ENCODE results near the gene CDC42EP5.

The CDC42EP5 gene

GRCh38 chr19:54424201-54424600, 48.9 kb downstream of the CDC42EP5 start:
- no peak for DNase-seq

- no peak for DNase-seq
These were observed 51.0 kb downstream of the CDC42EP5 start for GRCh38 chr19:54422136-54422535.

GRCh38 chr19:54421521-54421920, 51.6 kb downstream of the CDC42EP5 start:
- DNase-seq, result no peak

DNA sequence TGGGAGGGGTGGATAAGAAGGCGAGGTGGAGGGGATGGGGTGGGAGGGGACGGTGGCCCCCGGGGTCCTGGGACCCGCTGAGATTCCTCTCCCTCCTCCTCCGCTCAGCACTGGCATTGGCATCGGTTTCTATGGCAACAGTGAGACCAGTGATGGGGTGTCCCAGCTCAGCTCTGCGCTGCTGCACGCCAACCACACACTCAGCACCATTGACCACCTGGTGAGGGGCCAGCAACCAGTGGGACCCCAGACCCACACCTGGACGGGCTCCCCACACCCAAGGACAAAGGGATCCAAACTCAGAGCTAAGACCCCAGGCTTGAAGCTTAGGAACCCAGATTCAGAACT, 52.0 kb downstream of the CDC42EP5 start:
- no peak for DNase-seq

- no peak for DNase-seq
These were observed 52.5 kb downstream of the CDC42EP5 start for GRCh38 chr19:54420383-54421168.

GRCh38 chr19:54420068-54420382, 53.1 kb downstream of the CDC42EP5 start:
- DNase-seq, result no peak

- DNase-seq, result no peak
These were observed 53.9 kb downstream of the CDC42EP5 start for GRCh38 chr19:54418930-54419800.

DNA sequence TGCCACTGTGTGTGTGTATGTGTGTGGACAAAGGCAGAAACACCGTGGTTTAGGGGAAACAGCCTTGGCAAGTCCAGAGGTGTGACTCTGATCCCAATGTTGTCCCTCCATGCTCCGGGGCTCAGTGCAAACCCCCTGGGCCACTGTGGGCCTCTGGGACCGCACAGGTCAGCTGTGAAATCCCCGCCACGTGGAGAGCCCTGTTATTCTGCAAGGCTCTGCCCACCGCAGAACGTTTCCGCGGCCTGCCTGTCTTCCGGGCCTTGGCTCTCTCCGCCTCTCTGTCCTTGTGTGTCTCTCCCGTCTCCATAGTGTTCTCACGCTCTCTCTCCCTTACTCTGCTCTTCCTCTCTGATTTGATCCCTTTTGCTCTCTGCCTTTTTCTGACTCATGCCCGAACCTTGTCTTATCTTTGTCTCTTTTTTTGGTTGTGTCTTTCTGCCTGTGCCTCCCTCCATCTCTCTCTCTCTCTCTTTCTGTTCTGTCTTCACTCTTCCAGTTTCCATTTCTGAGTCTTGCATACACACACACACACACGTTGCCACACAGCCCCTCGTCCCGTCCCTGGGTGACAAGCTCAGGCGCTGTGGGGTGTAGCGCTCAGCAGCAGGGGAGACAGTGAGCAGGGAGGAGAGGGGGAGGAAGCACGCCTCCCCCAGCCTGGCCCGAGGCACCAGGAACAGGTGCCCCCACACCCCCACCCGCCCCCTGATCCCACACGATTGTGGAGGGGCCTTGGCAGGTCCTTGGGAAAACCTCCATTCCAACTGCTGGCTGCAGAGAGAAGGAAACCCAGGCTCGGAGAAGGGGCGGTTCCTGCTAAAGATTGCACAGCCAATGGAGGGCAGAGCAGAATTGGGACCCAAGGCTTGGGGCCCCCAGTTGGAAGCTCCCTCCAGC, 54.8 kb downstream of the CDC42EP5 start:
- no peak for DNase-seq

- no peak for DNase-seq
These were observed 56.2 kb downstream of the CDC42EP5 start for GRCh38 chr19:54416695-54417491.

DNA sequence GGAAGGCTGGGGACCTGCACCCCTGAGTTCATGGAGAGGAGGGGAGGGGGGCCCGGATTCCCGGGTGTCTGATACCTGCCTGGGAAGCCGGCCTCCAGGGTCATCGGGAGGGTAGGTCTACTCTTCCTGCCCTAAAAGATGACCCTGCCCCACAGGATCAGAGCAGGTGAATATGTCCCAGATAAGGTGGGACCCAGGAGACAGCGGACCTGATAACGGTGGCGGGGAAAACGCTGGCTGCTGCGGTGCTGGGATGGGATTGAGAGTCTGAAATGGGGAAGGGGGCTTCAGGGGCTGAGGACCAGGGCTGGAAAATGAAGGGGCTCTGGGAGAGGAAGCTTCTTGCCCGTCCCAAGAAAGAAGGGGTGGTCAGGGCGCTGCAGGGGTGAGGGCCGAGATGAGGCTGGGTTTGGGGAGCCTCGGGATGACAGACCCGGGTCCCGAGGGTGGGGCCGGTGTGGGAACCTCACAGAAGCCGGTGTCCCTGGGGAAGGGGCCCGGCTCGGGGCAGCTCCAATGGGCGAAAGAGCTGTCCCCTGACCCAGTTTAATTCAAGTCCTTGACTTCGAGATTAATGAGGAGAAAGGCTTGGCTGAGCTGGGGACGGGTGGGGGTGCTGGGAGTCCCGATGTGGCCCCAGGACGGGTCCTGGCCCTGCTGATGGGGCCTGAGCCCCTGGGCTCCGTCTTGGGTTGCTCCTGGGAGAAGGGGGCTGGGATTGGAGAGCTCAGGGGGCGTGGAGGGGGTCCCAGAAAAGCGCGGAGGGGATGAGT, 57.0 kb downstream of the CDC42EP5 start:
- DNase-seq, result no peak

- DNase-seq, result peak; percentile 70
These were observed 57.7 kb downstream of the CDC42EP5 start, which contains the start of gene TTYH1 for GRCh38 chr19:54415208-54415900. Gene TTYH1, plus strand, starts transcription at chr19:54415464. Its CDS starts 89 bp downstream, at chr19:54415553.

Data from activated effector memory CD4-positive, alpha-beta T cell treated with anti-CD3 and anti-CD28 coated beads, Interleukin-2, amount 50 U/mL, for 16 hours (primary cell).